ENCODE measurements around the gene RNF148. TPM values are rescaled to one million over a fixed set of nuclear protein-coding genes. Genes with fewer than 3 reads are reported as not detected.

The RNF148 gene
- total and polyA plus RNA-seq, 11 donors, result 0.08 to 0.40 (median 0.20) TPM; not detected in 6

GRCh38 chr7:122677149-122677548 is 25.6 kb downstream of the RNF148 start:
- no peaks in the 10 kb centered on the region for H3K36me3 ChIP-seq
- H3K9me3 ChIP-seq, result no peaks in the 10 kb centered on the region
- H3K4me1 ChIP-seq, result peaks cover 0 to 17% (median 0%) of the 10 kb centered on the region in 12 donors
- H3K27me3 ChIP-seq, result no peaks in the 10 kb centered on the region
- intact Hi-C loops (cut with DNase I), result no loop called here
- TF ChIP-seq, protein P1, sequence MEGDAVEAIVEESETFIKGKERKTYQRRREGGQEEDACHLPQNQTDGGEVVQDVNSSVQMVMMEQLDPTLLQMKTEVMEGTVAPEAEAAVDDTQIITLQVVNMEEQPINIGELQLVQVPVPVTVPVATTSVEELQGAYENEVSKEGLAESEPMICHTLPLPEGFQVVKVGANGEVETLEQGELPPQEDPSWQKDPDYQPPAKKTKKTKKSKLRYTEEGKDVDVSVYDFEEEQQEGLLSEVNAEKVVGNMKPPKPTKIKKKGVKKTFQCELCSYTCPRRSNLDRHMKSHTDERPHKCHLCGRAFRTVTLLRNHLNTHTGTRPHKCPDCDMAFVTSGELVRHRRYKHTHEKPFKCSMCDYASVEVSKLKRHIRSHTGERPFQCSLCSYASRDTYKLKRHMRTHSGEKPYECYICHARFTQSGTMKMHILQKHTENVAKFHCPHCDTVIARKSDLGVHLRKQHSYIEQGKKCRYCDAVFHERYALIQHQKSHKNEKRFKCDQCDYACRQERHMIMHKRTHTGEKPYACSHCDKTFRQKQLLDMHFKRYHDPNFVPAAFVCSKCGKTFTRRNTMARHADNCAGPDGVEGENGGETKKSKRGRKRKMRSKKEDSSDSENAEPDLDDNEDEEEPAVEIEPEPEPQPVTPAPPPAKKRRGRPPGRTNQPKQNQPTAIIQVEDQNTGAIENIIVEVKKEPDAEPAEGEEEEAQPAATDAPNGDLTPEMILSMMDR (IDR thresholded peaks at IDR 0.05), result no peak
- no peak for TF ChIP-seq POLR2A (IDR thresholded peaks at IDR 0.05)
- 58 to 74% (median 67%) methylated on average over 1 of the region's 1 CpG for WGBS, 4 donors
- no peak for ATAC-seq
- no peak overlapping the region for H3K27ac ChIP-seq
- H3K4me3 ChIP-seq, result no peak overlapping the region
- no peak for DNase-seq

DNA sequence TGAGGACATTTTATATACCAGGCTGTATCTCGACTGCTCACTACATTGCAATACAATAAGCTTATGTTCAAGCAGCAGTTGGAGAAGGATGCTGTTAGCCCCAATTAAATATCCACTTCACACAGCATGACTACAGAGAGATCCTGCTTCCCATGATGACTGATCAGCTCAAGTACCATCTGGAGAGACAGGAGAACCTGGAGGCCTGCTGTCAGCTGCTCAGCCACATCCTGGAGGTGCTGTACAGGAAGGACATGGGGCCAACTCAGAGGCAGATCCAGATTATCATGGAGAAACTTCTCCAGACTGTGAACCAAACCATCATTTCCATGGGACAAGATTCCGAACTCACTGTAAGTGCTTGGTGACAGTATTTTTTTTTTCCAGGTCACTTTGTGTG is 26.3 kb downstream of the RNF148 start:
- Histone ChIP-seq H3K27me3 (no peaks in the 10 kb centered on the region), H3K4me1 (peaks cover 0 to 22% (median 0%) of the 10 kb centered on the region in 12 donors), H3K9me3 (no peaks in the 10 kb centered on the region), H3K4me3 (no peak overlapping the region), H3K27ac (no peak overlapping the region), H3K36me3 (no peaks in the 10 kb centered on the region)
- WGBS, 4 donors, result 80 to 91% (median 85%) methylated on average over 2 of the region's 2 CpGs
- TF ChIP-seq, protein P1 (IDR thresholded peaks at IDR 0.05), result no peak
- no peak for TF ChIP-seq POLR2A (IDR thresholded peaks at IDR 0.05)
- DNase-seq, result no peak
- intact Hi-C loops (cut with DNase I), result no loop called here
- no peak for ATAC-seq

DNA sequence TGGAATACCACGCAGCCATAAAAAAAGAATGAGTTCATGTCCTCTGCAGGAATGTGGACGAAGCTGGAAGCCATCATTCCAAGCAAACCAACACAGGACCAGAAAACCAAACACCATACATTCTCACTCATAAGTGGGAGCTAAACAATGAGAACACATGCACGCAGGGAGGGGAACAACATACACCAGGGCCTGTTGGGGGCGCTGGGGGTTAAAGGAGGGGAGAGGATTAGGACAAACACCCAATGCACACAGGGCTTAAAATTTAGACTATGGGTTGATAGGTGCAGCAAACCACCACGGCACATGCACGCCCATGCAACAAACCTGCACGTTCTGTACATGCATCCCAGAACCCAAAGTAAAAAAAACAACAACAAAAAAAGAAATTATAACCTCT is 27.1 kb downstream of the RNF148 start:
- H3K27me3 ChIP-seq, result no peaks in the 10 kb centered on the region
- no peak for ATAC-seq
- no peaks in the 10 kb centered on the region for H3K36me3 ChIP-seq
- intact Hi-C loops (cut with DNase I), result no loop called here
- no peak overlapping the region for H3K4me3 ChIP-seq
- H3K27ac ChIP-seq, result no peak overlapping the region
- H3K9me3 ChIP-seq, result no peaks in the 10 kb centered on the region
- no peak for DNase-seq
- TF ChIP-seq POLR2A (IDR thresholded peaks at IDR 0.05), result no peak
- TF ChIP-seq, protein P1 (IDR thresholded peaks at IDR 0.05), result no peak
- peaks cover 0 to 22% (median 0%) of the 10 kb centered on the region in 12 donors for H3K4me1 ChIP-seq
- 89 to 94% (median 93%) methylated on average over 7 of the region's 7 CpGs for WGBS, 4 donors

DNA sequence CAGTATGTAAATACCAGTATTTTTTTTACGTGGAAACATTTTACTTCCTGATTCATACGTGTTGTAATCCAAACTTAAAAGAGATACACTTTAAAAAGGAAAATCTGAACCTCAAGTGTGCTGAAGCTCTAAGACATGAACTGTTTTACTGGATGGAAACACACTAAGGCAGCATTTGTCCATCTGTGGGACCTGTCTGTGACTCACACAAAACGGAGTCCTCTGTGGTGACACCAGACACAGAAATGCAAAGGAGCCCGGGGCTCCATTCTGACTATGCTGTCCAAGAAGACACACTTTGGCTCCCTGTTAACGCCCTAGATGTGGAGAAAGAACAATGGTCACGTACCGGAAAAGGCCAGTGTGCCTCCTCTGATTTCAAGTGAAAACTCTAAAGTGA is 27.7 kb downstream of the RNF148 start:
- intact Hi-C loops (cut with DNase I), result no loop called here
- Histone ChIP-seq H3K4me1 (peaks cover 0 to 22% (median 0%) of the 10 kb centered on the region in 12 donors), H3K36me3 (no peaks in the 10 kb centered on the region), H3K9me3 (no peaks in the 10 kb centered on the region), H3K27me3 (no peaks in the 10 kb centered on the region), H3K4me3 (peak overlapping the region in 2 of 12 donors; percentile 0 to 31), H3K27ac (peak overlapping the region in 3 of 12 donors; percentile 24 to 54 (median 25))
- ATAC-seq, result peak in 2 of 4 donors; percentile 28 to 46
- 70 to 83% (median 73%) methylated on average over 7 of the region's 7 CpGs for WGBS, 4 donors
- DNase-seq, result no peak
- TF ChIP-seq, protein P1 (IDR thresholded peaks at IDR 0.05), result no peak
- no peak for TF ChIP-seq POLR2A (IDR thresholded peaks at IDR 0.05)
